ENCODE measurements around the gene VCAN. TPM values are rescaled to one million over a fixed set of nuclear protein-coding genes. Genes with fewer than 3 reads are reported as not detected.

Gene VCAN
- total RNA-seq, 2 donors from 2014 or later, result 72.0 to 139 TPM

DNA sequence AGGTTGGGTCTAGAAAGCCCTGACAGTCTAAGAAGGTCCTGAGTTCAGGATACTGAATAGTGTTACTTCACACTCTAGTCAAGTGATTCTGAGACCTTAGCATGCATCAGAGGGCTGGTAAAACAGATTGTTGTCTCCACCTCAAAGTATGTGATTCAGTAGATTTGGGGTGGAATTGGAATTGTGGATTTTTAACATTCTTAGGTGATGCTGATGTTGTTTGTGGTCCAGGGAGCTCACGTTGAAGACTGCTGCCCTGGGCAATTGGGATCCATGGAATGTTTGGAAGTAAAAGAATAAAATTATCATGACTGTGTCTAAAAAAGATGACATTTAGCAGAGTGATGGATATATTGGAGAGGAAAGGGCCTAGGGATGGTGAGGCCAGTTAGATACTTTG lies 75.6 kb downstream of the VCAN start:
- Histone ChIP-seq H3K27me3 (no peaks in the 10 kb centered on the region), H3K27ac (no peak overlapping the region), H3K9me3 (no peaks in the 10 kb centered on the region), H3K4me1 (peaks cover 0 to 9% of the 10 kb centered on the region in 2 donors), H3K36me3 (no peaks in the 10 kb centered on the region), H3K4me3 (no peak overlapping the region)
- DNase-seq (ENCODE audit: low spot score), result no peak
- TF ChIP-seq, protein P1, sequence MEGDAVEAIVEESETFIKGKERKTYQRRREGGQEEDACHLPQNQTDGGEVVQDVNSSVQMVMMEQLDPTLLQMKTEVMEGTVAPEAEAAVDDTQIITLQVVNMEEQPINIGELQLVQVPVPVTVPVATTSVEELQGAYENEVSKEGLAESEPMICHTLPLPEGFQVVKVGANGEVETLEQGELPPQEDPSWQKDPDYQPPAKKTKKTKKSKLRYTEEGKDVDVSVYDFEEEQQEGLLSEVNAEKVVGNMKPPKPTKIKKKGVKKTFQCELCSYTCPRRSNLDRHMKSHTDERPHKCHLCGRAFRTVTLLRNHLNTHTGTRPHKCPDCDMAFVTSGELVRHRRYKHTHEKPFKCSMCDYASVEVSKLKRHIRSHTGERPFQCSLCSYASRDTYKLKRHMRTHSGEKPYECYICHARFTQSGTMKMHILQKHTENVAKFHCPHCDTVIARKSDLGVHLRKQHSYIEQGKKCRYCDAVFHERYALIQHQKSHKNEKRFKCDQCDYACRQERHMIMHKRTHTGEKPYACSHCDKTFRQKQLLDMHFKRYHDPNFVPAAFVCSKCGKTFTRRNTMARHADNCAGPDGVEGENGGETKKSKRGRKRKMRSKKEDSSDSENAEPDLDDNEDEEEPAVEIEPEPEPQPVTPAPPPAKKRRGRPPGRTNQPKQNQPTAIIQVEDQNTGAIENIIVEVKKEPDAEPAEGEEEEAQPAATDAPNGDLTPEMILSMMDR (IDR thresholded peaks at IDR 0.05), result no peak

DNA sequence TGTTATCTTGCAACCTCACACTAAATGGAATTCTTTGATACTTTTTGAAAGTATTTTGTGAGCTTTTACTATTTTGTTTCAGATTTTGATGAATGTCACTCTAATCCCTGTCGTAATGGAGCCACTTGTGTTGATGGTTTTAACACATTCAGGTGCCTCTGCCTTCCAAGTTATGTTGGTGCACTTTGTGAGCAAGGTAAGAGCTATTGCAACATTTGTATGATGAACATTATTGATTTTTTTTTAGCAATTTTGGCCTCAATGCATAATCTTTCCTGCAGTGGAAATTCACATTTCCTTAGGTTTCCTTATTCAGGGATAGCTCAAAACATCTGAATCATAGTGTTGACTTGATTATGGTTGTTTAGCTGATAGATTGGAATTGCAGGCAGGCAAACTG lies 76.3 kb downstream of the VCAN start:
- Histone ChIP-seq H3K36me3 (no peaks in the 10 kb centered on the region), H3K27me3 (no peaks in the 10 kb centered on the region), H3K9me3 (no peaks in the 10 kb centered on the region), H3K27ac (no peak overlapping the region), H3K4me3 (no peak overlapping the region), H3K4me1 (peaks cover 0 to 9% of the 10 kb centered on the region in 2 donors)
- TF ChIP-seq, protein P1 (IDR thresholded peaks at IDR 0.05), result no peak
- no peak for DNase-seq (ENCODE audit: low spot score)

DNA sequence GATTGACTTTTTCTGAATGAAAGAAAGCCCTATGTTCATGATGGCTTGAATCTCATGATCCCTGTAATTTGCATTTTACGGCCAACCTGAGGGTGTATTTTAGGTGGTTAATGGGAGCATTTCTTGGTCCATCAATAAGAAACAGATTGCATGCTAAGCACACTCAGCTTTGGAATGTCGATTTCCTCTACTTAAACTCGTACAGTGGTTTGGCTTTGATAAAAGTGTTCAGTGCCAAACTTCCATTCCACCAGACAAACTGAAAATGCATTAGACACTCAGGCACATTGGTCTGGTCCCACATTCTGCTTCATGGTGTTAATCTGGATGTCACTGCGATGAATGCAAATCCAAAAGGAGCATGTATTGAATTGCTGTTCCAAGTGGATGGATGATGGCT lies 77.0 kb downstream of the VCAN start:
- TF ChIP-seq, protein P1 (IDR thresholded peaks at IDR 0.05), result no peak
- DNase-seq (ENCODE audit: low spot score), result no peak
- Histone ChIP-seq H3K4me3 (no peak overlapping the region), H3K27ac (peak overlapping the region in 1 of 2 donors; percentile 15), H3K27me3 (no peaks in the 10 kb centered on the region), H3K9me3 (no peaks in the 10 kb centered on the region), H3K4me1 (peaks cover 0 to 9% of the 10 kb centered on the region in 2 donors), H3K36me3 (no peaks in the 10 kb centered on the region)

DNA sequence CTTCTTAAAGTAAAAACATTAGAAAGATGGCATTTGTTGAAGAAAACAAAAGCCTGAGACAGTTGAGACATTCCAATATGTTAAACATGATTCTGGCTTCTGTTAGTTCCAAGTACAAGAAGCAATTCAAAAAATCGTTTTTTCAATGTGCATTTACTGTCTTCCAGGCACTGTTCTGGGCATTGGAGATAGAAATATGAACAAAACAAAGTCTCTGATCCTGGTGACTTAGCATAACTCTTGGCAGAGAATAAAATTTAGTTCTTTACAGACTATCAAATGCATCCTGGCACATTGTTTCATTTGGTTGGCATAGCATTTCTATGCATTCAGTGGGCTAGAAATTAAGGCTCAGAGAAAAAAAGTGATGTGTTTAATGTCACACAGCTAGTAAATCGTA lies 77.5 kb downstream of the VCAN start:
- DNase-seq (ENCODE audit: low spot score), result no peak
- peak overlapping the region in 1 of 2 donors; percentile 0 for H3K27ac ChIP-seq
- no peaks in the 10 kb centered on the region for H3K36me3 ChIP-seq
- H3K27me3 ChIP-seq, result no peaks in the 10 kb centered on the region
- no peaks in the 10 kb centered on the region for H3K9me3 ChIP-seq
- peaks cover 0 to 9% of the 10 kb centered on the region in 2 donors for H3K4me1 ChIP-seq
- TF ChIP-seq, protein P1 (IDR thresholded peaks at IDR 0.05), result no peak
- H3K4me3 ChIP-seq, result no peak overlapping the region

DNA sequence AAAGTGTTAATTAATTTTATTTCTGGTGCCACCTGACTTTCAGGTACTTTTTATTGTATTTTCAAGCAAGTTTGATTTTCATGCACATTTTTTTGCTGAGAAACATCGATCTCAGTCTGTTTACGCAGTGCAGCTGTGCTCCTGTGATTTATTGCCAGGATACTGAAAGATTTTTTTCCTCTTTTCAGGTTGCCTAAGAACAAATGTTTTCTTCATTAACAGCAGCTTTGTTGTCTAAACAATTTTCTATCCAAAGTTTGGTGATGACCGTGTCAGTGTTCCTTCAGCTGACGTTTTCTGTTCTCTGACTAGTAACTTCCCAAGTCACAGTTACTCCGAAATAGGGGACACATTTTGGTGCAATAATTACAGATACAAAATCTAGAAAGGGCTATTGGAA lies 78.1 kb downstream of the VCAN start:
- no peaks in the 10 kb centered on the region for H3K36me3 ChIP-seq
- H3K27ac ChIP-seq, result peak overlapping the region in 1 of 2 donors; percentile 0
- H3K27me3 ChIP-seq, result no peaks in the 10 kb centered on the region
- TF ChIP-seq, protein P1 (IDR thresholded peaks at IDR 0.05), result no peak
- no peak for DNase-seq (ENCODE audit: low spot score)
- no peak overlapping the region for H3K4me3 ChIP-seq
- H3K4me1 ChIP-seq, result peaks cover 0 to 9% of the 10 kb centered on the region in 2 donors
- no peaks in the 10 kb centered on the region for H3K9me3 ChIP-seq

DNA sequence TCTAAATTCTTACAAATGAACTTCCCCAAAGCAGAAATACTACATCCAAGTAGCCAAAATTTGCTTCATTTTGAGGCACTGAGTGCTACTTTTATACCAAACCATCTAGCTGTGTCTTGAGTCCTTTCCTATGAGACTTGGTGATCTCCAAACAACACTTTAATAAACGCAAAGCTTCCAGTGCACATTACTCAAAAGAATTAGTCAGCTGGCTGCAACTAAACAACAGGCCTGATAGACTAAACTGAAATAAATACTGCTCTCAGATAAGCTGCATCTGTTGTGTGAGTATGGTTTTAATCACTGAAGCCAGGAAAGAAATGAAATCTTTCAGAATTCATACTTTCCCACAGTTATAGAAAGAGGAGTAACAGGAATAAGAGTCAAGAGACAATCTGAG lies 80.3 kb downstream of the VCAN start:
- Histone ChIP-seq H3K4me3 (no peak overlapping the region), H3K36me3 (no peaks in the 10 kb centered on the region), H3K27ac (peak overlapping the region; percentile 23 to 72), H3K4me1 (peaks cover 0 to 9% of the 10 kb centered on the region in 2 donors), H3K9me3 (no peaks in the 10 kb centered on the region), H3K27me3 (no peaks in the 10 kb centered on the region)
- DNase-seq (ENCODE audit: low spot score), result no peak
- TF ChIP-seq, protein P1 (IDR thresholded peaks at IDR 0.05), result no peak
